HepG2 (cell line): ENCODE measurements around the gene MAN2B2. TPM values are rescaled to one million over a fixed set of nuclear protein-coding genes. Genes with fewer than 3 reads are reported as not detected.

Experiments used
- CHD2 ChIP-seq: IDR thresholded peaks from 2 replicates; pipeline ENCODE4 v1.6.1; 2011; ENCODE audit warnings: low read depth, low read length, improper control_type of control experiment
- FOXJ3 ChIP-seq: sonication (generic); formaldehyde crosslinking; IDR thresholded peaks from 2 replicates; pipeline ENCODE4 v1.4.0; 2020; ENCODE audit warnings: missing genetic modification reagents, mild to moderate bottlenecking, borderline replicate concordance
- HDAC1 ChIP-seq: sonication (generic); formaldehyde crosslinking; IDR thresholded peaks from 2 replicates; pipeline ENCODE4 v1.5.1; 2020; ENCODE audit warnings: mild to moderate bottlenecking, missing genetic modification reagents
- HOXA5 ChIP-seq: sonication (generic); formaldehyde crosslinking; IDR thresholded peaks from 2 replicates; pipeline ENCODE4 v1.4.0; 2020; ENCODE audit warnings: missing genetic modification reagents
- MAFG ChIP-seq: sonication (generic); formaldehyde crosslinking; IDR thresholded peaks from 2 replicates; pipeline ENCODE4 v1.5.1; 2020; ENCODE audit warnings: mild to moderate bottlenecking, missing genetic modification reagents
- MAFK ChIP-seq, 2 experiments: IDR thresholded peaks in 1 of 2; conservative IDR thresholded peaks in 1 of 2; 2 replicates each; pipeline ENCODE4 v1.6.1; 2011; ENCODE audit warnings: improper control_type of control experiment in 2 of 2, low read length in 2 of 2
- NCOA1 ChIP-seq: sonication (generic); formaldehyde crosslinking; IDR thresholded peaks from 2 replicates; pipeline ENCODE4 v1.9.0; 2021; ENCODE audit warnings: missing genetic modification reagents
- NFATC3 ChIP-seq: sonication (generic); formaldehyde crosslinking; IDR thresholded peaks from 2 replicates; pipeline ENCODE4 v1.5.1; 2020; ENCODE audit warnings: mild to moderate bottlenecking, missing genetic modification reagents
- RBM39 ChIP-seq: fragments of 200-400 bp; formaldehyde crosslinking; IDR thresholded peaks from one replicate; pipeline ENCODE4 v1.6.1; 2018; ENCODE audit warnings: antibody characterized with exemption, mild to moderate bottlenecking, low read depth, low read length; ENCODE audit not compliant: poor library complexity, severe bottlenecking
- RCOR2 ChIP-seq: IDR thresholded peaks from 2 replicates; pipeline ENCODE4 v1.6.1; 2016; ENCODE audit warnings: missing biosample characterization, missing genetic modification reagents
- SIN3B ChIP-seq: fragments of 150-350 bp; IDR thresholded peaks from 2 replicates; pipeline ENCODE4 v1.6.1; 2014; ENCODE audit warnings: low read length
- TBL1XR1 ChIP-seq: fragments of 150-350 bp; IDR thresholded peaks from 2 replicates; pipeline ENCODE4 v1.6.1; 2014; ENCODE audit warnings: borderline replicate concordance, low read length; ENCODE audit not compliant: partially characterized antibody
- TSC22D2 ChIP-seq: sonication (generic); formaldehyde crosslinking; IDR thresholded peaks from 2 replicates; pipeline ENCODE4 v1.5.1; 2020; ENCODE audit warnings: missing genetic modification reagents, mild to moderate bottlenecking, borderline replicate concordance
- ZBTB42 ChIP-seq: sonication (generic); formaldehyde crosslinking; IDR thresholded peaks from 2 replicates; pipeline ENCODE4 v1.5.0; 2020; ENCODE audit warnings: mild to moderate bottlenecking, missing genetic modification reagents
- ZFP90 ChIP-seq: sonication (generic); formaldehyde crosslinking; IDR thresholded peaks from 2 replicates; pipeline ENCODE4 v1.8.0; 2022; ENCODE audit warnings: missing genetic modification reagents, mild to moderate bottlenecking, inconsistent platforms, borderline replicate concordance
- ZNF24 ChIP-seq: fragments of 450-650 bp; IDR thresholded peaks from 2 replicates; pipeline ENCODE4 v1.6.1; 2017; ENCODE audit warnings: antibody characterized with exemption, mild to moderate bottlenecking
- ZNF256 ChIP-seq: sonication (generic); formaldehyde crosslinking; conservative IDR thresholded peaks from 2 replicates; pipeline ENCODE4 v1.4.0; 2020; ENCODE audit warnings: missing genetic modification reagents
- ZNF550 ChIP-seq: sonication (generic); formaldehyde crosslinking; IDR thresholded peaks from 2 replicates; pipeline ENCODE4 v1.4.0; 2020; ENCODE audit warnings: mild to moderate bottlenecking, missing genetic modification reagents, borderline replicate concordance
- ZNF644 ChIP-seq: IDR thresholded peaks from 2 replicates; pipeline ENCODE4 v1.6.1; 2016; ENCODE audit warnings: low read depth
- ZNF891 ChIP-seq: sonication (generic); formaldehyde crosslinking; IDR thresholded peaks from 2 replicates; pipeline ENCODE4 v1.5.0; 2020; ENCODE audit warnings: mild to moderate bottlenecking, missing genetic modification reagents
- polyA plus RNA-seq, 8 experiments: library from polyadenylated mRNA; depleted of rRNA in 3 of 8; stranded (reverse) in 7 of 8; unstranded in 1 of 8; fragments of >200 nt; fragmentation: Illumina TruSeq in 4 of 8; extraction: Trizol in 4 of 8; gene quantifications; 2 replicates each; pipeline versions ENCODE4 v1.2.1 to v1.2.3, GENCODE V29; 2011 to 2016; ENCODE audit warnings: low read depth in 4 of 8, missing spikeins in 1 of 8, mixed read lengths in 1 of 8; ENCODE audit not compliant: insufficient read depth in 1 of 8
- total RNA-seq, 5 experiments: library from RNA; depleted of rRNA; stranded (reverse); fragments of >200 nt; fragmentation: Illumina TruSeq; extraction: Trizol; gene quantifications; 2 replicates each; pipeline ENCODE4 v1.2.3, GENCODE V29; 2016; ENCODE audit warnings: low read depth in 1 of 5
- TF ChIP-seq, protein P1 (sequence below): sonication (generic); formaldehyde crosslinking; IDR thresholded peaks from 2 replicates; pipeline ENCODE4 v1.8.0; 2022; ENCODE audit warnings: mild to moderate bottlenecking, missing genetic modification reagents, borderline replicate concordance
- TF ChIP-seq, protein P2 (sequence below): sonication (generic); formaldehyde crosslinking; IDR thresholded peaks from 2 replicates; pipeline ENCODE4 v1.4.0; 2020; ENCODE audit warnings: missing genetic modification reagents
- TF ChIP-seq, protein P3 (sequence below): sonication (generic); formaldehyde crosslinking; IDR thresholded peaks from 2 replicates; pipeline ENCODE4 v1.4.0; 2020; ENCODE audit warnings: missing genetic modification reagents, borderline replicate concordance
- TF ChIP-seq, protein P4 (sequence below): sonication (generic); formaldehyde crosslinking; IDR thresholded peaks from 2 replicates; pipeline ENCODE4 v1.5.0; 2020; ENCODE audit warnings: mild to moderate bottlenecking, low read depth, missing genetic modification reagents, borderline replicate concordance
- TF ChIP-seq, protein P5 (sequence below), 2 experiments: fragments of 450-650 bp in 1 of 2; sonication (generic) in 1 of 2; formaldehyde crosslinking; IDR thresholded peaks; 2 replicates each; pipeline versions ENCODE4 v1.5.0 to v1.8.0; 2020 to 2022; ENCODE audit warnings: mild to moderate bottlenecking in 1 of 2, missing genetic modification reagents in 1 of 2

The MAN2B2 gene
- total and polyA plus RNA-seq, 2 of the 13 experiments (the other 11 are each of a cell fraction or from before 2014, with no cell fraction given): 4.8 to 5.4 TPM

DNA sequence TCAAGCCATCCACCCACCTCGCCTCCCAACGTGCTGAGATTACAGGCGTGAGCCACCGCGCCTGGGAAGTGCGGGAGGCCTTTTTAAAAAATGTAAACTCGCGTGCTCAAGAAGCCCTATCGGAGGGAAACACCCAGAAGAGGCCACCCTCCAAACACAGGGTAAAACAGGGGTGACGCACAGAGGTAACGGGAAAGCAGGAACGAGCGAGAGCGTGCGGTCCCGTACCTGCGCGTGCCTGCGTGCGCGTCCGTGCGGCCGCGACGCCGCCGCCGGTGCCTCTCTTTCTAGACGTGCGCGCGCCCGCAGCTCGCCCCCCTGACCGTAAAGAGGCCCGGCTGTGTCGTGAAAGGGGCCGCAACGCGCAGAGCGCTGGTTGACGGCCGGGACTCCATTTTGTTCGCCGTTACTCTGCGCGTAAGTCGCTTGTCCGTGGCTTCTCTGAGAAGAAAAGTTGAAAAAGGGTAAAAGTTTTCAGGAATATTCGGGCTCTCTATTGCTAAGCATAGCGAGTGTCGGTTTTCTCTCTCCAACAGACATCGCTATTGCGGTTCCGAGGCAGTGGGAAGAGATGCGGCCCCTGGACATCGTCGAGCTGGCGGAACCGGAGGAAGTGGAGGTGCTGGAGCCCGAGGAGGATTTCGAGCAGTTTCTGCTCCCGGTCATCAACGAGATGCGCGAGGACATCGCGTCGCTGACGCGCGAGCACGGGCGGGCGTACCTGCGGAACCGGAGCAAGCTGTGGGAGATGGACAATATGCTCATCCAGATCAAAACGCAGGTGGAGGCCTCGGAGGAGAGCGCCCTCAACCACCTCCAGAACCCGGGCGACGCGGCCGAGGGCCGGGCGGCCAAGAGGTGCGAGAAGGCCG is 65.5 kb downstream of the MAN2B2 start, which contains the start of gene MRFAP1 (continued):
- TF ChIP-seq MAFG (CRISPR knock-in tag) (no peak), HDAC1 (CRISPR knock-in tag) (peak; percentile 83), FOXJ3 (CRISPR knock-in tag) (no peak), NFATC3 (CRISPR knock-in tag) (no peak), RCOR2 (CRISPR knock-in tag) (no peak), ZNF256 (CRISPR knock-in tag) (no peak), ZBTB42 (CRISPR knock-in tag) (no peak), TSC22D2 (CRISPR knock-in tag) (no peak; the same call in 1 of the 2 replicates), TBL1XR1 (no peak), ZNF891 (CRISPR knock-in tag) (peak; percentile 57; the same call in 1 of the 2 replicates), NCOA1 (CRISPR knock-in tag) (peak; percentile 67), ZNF24 (0 out of 2 replicates have a peak, but pooled peaks have one; percentile 47), SIN3B (no peak), HOXA5 (CRISPR knock-in tag) (peak; percentile 67; the same call in 1 of the 2 replicates), ZNF550 (no peak), ZFP90 (CRISPR knock-in tag) (peak; percentile 58; the same call in 1 of the 2 replicates), CHD2 (no peak), ZNF644 (no peak), MAFK (conservative IDR thresholded peaks at IDR 0.05 in 1 of 2, IDR thresholded peaks at IDR 0.05 in 1 of 2; ENCODE audit: low read length in 2 of 2) (no peak), RBM39 (no peak)
- TF ChIP-seq, protein P1, sequence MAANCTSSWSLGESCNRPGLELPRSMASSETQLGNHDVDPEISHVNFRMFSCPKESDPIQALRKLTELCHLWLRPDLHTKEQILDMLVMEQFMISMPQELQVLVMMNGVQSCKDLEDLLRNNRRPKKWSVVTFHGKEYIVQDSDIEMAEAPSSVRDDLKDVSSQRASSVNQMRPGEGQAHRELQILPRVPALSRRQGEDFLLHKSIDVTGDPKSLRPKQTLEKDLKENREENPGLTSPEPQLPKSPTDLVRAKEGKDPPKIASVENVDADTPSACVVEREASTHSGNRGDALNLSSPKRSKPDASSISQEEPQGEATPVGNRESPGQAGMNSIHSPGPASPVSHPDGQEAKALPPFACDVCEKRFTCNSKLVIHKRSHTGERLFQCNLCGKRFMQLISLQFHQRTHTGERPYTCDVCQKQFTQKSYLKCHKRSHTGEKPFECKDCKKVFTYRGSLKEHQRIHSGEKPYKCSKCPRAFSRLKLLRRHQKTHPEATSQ (CRISPR knock-in tag): peak; percentile 76; the same call in 1 of the 2 replicates
- TF ChIP-seq, protein P2, sequence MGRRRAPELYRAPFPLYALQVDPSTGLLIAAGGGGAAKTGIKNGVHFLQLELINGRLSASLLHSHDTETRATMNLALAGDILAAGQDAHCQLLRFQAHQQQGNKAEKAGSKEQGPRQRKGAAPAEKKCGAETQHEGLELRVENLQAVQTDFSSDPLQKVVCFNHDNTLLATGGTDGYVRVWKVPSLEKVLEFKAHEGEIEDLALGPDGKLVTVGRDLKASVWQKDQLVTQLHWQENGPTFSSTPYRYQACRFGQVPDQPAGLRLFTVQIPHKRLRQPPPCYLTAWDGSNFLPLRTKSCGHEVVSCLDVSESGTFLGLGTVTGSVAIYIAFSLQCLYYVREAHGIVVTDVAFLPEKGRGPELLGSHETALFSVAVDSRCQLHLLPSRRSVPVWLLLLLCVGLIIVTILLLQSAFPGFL (CRISPR knock-in tag): no peak
- TF ChIP-seq, protein P3, sequence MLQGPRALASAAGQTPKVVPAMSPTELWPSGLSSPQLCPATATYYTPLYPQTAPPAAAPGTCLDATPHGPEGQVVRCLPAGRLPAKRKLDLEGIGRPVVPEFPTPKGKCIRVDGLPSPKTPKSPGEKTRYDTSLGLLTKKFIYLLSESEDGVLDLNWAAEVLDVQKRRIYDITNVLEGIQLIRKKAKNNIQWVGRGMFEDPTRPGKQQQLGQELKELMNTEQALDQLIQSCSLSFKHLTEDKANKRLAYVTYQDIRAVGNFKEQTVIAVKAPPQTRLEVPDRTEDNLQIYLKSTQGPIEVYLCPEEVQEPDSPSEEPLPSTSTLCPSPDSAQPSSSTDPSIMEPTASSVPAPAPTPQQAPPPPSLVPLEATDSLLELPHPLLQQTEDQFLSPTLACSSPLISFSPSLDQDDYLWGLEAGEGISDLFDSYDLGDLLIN (CRISPR knock-in tag): no peak
- TF ChIP-seq, protein P4, sequence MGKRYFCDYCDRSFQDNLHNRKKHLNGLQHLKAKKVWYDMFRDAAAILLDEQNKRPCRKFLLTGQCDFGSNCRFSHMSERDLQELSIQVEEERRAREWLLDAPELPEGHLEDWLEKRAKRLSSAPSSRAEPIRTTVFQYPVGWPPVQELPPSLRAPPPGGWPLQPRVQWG (CRISPR knock-in tag): no peak
- TF ChIP-seq, protein P5, sequence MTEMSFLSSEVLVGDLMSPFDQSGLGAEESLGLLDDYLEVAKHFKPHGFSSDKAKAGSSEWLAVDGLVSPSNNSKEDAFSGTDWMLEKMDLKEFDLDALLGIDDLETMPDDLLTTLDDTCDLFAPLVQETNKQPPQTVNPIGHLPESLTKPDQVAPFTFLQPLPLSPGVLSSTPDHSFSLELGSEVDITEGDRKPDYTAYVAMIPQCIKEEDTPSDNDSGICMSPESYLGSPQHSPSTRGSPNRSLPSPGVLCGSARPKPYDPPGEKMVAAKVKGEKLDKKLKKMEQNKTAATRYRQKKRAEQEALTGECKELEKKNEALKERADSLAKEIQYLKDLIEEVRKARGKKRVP (CRISPR knock-in tag; IDR thresholded peaks at IDR 0.05): peak in 1 of 2 experiments; percentile 85; a peak in 2 of 4 replicates
